Activated T-cell treated with anti-CD3 and anti-CD28 coated beads for 4 hours (primary cell): ENCODE measurements around the gene SHBG.

Experiments
- DNase-seq: peaks from one replicate; pipeline ENCODE4 v3.0.0-alpha.2; 2020

The SHBG gene

DNA sequence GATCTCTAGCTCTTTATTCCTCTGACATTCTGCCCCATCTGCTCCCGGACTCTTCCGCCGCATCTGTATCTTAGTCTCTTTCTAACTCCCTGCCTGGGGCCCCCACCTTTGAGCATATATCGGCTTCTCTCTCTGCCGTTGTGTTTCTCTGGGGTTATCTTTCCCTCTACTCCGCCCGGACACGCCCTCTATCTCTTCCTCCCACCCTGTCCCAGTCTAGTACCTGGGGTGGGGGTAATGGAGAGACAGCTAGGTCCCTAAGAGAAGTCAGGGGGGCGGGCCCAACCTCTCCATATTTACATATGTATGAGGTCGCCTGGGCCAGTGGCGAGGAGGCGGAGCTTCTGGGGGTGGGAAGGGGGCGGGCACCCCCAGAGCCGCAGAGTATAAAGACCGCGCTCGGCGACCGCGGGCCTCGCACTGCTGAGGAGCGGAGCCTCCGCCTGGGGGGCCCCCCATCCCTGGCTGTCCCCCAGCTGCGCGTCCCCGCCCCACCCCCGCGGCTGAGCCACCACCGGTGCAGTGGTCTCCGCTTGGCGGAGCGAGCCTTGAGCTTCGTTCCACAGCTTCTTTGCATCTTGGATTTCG is 20.7 kb downstream of the SHBG start, which contains the start of gene ATP1B2:
Gene ATP1B2, plus strand, starts transcription at position 418 of the 588 bp plus-strand sequence. CDS start 593 bp downstream, outside the sequence.
- peak; percentile 56 for DNase-seq

DNA sequence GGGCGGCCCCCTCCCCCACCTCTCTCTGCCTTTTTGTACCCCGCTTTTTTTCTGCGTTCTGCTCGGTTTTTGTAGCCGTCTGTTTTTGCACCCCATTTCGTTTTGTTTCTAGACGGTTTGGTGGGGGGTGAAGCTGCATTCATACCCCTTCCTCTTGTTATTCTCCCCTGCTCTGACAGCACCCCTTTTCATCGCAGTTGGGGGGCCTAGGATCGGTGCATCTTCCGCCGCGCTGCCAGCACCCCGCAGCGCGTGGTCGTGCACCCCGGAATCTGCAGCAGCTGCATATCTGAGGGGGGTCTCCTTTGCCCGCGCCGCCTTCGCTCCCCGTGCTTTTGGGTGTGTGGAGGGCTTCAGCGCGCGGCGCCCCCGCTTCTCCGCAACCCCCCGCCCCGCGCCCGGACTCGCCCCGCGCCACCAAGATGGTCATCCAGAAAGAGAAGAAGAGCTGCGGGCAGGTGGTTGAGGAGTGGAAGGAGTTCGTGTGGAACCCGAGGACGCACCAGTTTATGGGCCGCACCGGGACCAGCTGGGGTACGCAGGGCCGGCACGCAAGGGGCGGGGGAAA is 21.2 kb downstream of the SHBG start:
- no peak for DNase-seq

DNA sequence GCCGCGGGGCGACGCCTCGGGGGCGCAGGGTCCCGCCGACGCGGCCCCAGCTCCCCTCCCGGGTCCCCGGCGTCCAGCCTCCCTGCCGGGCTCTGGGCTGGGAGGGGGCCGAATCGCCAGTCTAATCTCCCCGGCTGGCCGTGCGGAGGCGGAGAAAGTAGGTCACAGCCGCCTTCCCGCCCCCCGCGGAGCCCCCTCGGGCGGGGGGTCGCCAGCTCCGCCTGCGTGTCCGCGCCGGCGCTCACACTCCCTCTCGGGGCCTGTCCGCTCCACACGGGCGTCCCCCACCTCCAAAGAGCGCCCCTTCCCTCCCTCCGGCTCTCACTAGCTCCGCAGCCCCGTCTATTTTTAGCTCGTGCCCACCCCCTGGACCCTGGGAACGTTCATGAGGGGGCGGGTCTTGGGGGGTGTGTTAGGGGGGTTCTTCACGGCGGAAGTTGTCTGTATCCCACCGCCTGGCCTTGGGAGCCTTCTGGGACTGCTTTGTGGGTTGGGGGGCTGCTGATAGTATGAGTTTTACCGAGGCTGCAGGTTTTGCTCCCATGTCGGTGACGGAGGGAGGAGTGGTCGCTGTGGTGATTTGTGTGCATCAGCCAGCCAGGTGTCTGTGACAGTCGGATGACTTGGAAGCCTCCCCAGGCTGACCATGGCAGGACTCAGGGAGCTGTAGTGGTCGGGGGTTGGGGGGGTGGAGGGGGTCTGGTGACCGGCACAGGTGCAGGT is 21.9 kb downstream of the SHBG start:
- no peak for DNase-seq

DNA sequence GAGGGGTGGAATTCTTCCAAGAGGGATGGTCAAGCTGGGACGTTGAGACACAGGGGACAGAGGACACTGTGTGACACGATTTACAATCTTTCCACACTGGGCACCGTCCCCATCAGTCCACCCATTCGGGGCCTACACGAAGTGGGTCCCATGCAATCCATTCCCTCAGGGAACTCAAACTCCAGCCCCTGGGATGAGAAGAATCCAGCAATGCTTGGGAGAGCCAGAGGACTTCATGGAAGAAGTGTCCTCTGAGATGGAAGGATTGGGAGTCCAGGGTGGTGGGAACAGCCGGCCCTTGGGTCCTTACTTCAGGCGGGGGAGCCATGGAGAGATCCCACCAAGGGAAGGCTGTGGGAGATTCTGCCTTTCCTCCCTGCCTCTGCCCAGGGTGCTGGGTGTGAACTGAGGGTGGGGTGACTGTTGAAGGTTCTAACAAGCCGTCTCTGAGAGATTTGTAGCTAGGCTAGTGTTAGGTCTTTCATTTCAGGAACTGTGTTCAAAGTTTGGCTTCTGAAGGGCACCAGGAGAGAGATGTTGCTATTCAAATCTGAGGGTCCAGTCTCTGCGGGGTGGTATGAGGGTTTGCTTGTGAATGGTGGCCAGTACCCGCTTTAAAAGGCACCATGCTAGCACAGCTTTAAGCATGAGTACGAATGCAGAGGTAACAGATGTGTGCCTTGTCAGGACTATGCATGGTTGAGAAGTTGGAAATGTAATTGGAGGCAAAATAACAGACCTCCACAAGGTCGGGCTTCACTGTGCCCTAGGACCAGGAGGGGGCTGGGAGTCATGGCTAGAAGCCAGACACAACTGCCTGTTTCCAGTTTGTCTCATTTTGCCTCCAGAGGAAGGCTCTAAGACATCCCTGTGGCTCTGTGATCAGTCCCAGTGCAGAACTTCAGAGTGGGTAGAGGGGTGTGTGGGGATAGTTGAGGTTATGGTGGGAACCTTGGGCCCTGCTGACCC is 22.7 kb downstream of the SHBG start:
- DNase-seq = no peak

DNA sequence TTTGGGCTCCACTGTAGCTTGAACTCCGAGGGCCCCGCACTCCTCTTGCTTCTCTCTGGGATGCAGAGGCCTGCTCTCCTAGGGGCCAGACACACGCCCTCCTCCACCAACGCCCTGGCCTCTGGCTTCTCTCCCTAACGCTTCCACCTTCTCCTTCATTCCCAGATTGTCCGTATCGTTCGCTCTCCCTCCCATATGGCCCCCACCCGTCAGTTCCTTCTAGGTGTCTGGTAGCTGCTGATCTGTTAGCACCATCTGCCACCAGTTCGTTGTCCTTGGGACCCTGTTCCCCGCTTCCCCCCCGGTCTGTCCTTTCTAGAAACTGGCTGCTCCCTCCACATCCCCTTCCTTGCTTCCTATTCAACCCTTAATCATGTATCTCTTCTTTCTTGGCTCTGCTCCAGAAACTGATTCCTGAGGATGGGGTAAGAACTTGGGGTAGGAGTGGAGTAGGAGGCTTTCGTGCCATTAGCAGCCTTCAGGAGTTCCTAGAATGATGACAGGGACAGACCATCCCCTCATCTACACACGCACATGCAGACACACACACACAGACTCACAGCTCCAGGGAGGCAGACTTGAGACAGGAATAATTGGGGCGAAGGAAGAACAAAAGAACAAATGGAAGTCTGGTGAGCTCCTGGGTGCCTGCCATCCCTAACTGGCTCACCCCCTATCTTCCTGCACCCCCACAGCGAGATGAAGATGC is 25.1 kb downstream of the SHBG start:
- no peak for DNase-seq

DNA sequence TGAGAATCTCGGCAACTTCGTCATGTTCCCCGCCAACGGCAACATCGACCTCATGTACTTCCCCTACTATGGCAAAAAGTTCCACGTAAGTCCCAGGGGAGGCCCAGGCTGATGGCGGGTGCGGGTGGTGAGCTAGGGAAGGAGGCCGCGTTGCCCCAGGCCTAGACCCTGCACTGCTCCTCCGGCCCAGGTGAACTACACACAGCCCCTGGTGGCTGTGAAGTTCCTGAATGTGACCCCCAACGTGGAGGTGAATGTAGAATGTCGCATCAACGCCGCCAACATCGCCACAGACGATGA is 25.6 kb downstream of the SHBG start:
- DNase-seq = no peak

DNA sequence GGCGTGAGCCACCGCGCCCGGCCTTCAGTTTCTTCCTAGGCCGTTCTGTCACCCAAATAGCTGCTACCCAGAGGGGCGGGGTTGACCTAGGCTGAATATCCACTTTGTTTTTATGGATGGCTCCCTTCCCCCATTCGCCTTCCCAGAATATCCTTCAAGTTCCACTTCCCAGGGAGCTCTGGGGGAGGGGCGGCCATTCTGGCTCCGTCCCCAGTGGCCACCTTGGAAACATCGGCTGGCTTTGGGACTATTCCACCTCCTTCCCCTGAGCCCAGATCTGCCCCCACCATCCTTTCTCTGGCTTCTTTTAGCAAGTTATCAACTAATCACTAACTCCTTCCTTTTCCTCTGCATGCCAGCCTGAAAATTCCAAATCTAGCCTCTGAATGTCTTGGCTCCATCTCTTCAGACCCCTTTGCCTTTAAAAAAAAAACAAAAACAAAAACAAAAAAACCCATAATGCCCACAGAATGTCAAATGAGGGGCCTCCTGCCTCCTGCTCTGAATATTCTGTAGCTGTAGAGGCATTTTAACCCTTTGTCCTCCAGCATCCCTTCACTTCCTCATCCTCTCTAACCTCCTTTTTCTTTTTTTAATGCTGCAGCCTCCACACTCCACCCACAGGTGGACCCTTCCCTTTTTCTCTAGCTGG is 27.1 kb downstream of the SHBG start:
- DNase-seq = no peak

DNA sequence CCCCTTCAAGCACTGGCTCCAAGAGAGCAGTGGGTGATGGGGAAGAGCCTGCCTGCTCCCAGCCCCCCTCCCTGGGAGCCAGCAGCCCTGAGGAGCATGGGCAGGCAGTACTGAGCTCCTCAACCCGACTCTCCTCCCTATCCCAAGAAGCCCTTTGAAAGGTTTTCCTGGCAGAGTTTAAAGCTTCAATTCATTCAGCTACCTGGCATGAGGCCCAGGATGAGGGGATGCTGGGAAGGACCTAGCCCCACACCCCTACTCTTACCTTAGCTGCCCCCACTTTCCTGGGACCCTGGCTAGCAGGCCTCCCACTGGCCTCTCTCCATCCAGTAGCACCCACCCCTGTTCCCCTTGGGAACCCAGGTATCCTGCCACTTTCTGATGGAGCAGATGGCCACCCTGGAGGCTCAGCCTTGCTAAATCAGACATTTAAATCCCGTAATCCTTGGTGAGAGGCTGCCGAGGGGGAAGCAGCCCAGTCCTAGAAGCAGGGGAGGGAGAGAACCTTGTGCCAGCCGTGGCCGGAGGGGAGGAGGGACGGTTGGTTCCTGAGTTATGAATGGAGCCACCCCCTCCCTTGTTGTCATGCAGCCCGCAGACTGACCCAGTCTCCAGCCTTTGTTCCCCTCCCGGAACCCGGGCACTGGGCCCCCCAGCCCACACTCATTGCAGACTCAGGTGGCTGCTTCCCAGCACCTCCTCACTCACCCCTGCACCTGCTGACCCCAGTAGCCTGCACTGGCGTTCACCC is 37.9 kb downstream of the SHBG start:
- no peak for DNase-seq

DNA sequence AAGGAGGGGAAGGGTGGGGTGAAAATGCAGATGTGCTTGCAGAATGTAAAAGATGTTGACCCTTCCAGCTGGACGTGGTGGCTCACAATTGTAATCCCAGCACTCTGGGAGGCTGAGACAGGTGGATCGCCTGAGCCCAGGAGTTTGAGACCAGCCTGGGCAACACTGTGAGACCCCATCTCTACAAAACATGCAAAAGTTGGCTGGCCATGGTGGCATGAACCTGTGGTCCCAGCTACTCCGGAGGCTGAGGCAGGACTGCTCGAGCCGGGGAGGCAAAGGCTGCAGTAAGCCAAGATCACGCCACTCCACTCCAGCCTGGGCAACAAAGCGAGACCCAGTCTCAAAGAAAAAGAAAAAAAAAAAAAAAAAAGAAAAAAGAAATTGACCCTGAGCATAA is 38.5 kb downstream of the SHBG start:
- DNase-seq = no peak

DNA sequence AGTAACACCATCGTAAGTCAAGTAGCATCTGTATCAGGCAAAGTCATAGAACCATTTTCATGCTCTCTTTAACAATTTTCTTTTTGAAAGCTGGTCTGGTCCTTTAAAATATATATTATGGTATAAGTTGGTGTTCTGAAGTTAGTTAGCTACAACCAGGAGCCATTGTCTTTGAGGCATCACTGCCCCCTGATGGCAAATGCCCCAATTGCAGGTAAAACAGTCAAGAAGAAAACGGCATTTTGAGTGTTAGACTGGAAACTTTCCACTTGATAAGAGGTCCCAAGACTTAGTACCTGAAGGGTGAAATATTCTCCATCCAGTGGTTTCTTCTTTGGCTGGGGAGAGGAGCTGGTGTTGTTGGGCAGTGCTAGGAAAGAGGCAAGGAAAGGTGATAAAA is 43.3 kb downstream of the SHBG start:
- DNase-seq = no peak

DNA sequence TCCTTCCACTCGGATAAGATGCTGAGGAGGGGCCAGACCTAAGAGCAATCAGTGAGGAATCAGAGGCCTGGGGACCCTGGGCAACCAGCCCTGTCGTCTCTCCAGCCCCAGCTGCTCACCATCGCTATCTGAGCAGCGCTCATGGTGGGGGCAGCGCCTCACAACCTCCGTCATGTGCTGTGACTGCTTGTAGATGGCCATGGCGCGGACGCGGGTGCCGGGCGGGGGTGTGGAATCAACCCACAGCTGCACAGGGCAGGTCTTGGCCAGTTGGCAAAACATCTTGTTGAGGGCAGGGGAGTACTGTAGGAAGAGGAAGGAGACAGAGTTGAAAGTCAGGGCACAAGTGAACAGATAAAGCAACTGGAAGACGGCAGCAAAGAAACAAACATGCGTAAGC is 45.0 kb downstream of the SHBG start:
- DNase-seq = no peak

DNA sequence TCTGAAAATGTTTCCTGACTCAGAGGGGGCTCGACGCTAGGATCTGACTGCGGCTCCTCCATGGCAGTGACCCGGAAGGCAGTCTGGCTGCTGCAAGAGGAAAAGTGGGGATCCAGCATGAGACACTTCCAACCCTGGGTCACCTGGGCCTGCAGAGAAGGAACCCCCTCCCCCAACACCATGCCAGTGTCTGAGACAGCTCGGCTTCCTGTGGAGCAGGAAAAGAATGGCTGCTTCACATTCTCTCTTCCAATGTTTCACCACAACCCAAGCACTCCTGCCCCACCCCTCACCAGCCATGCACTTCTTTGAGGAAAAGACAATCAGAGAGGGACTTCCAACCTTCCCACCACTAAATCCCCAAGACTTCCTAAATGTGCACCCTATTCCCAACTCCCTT is 46.6 kb downstream of the SHBG start:
- no peak for DNase-seq

DNA sequence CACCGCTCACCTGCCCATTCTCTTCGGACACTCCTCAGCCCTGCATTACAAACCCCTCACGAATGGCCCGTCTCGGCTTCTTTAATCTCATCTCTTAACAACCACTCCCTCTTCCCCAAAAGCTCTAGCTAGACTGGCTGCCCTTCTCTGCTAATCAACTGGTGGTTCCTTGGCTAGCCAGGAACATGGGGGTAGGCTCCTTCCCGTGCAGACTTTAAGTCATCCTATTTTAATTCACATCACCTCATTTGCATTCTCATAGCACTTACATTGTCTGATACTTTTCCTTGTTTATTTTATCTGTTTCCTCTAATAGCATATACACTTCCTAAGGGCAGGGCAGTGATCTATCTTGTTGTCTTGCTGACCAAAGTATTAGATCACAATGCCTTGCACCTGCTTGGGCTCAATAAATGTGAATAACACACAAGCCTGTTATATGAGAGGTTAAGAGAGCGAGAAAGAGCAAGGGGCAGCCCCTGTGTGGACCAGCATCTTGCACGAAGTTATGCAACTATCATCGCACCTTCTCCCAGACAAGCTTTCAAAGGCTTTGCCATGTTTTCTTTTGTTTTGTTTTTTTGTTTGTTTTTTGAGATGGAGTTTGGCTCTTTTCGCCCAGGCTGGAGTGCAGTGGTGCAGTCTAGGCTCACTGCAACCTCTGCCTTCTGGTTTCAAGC is 47.6 kb downstream of the SHBG start:
- DNase-seq = no peak
